ENCODE data around the gene TARS3.

The TARS3 gene

GRCh38 chr15:101731746-101732145 lies 7.5 kb upstream of the TARS3 start:
- no peak for DNase-seq
- WGBS (ENCODE audit: extremely low coverage, insufficient coverage, low lambda C conversion rate) = no CpG with 5 or more reads among the region's 6 CpGs

GRCh38 chr15:101727186-101727585 lies 2.9 kb upstream of the TARS3 start:
- no peak overlapping the region for H4K5ac ChIP-seq (ENCODE audit: low read length)
- H2BK15ac ChIP-seq (replicated peaks; ENCODE audit: low read depth) = no peak overlapping the region
- H3K56ac ChIP-seq (ENCODE audit: low read length) = no peak overlapping the region
- no peaks in the 10 kb centered on the region for H3K27me3 ChIP-seq (ENCODE audit: insufficient read depth, low read length, poor library complexity)
- no peak for DNase-seq
- no peaks in the 10 kb centered on the region for H3K79me2 ChIP-seq (ENCODE audit: control insufficient read depth, insufficient read depth, low read length)
- no peak overlapping the region for H3K4me2 ChIP-seq (ENCODE audit: low read length)
- H2BK5ac ChIP-seq (ENCODE audit: low read length) = no peak overlapping the region
- no peak overlapping the region for H4K8ac ChIP-seq (ENCODE audit: low read depth, low read length)
- no peak overlapping the region for H3K27ac ChIP-seq (ENCODE audit: low read depth, low read length)
- no peak overlapping the region for H2BK120ac ChIP-seq (ENCODE audit: low read depth, low read length)
- no peak overlapping the region for H3K4ac ChIP-seq (ENCODE audit: low read depth, low read length)
- H3K9ac ChIP-seq (ENCODE audit: low read length) = no peak overlapping the region
- H3K79me1 ChIP-seq (ENCODE audit: low read length) = no peaks in the 10 kb centered on the region
- H2AK5ac ChIP-seq (ENCODE audit: low read length) = no peak overlapping the region
- H3K23ac ChIP-seq (ENCODE audit: low read length) = no peak overlapping the region
- H3K36me3 ChIP-seq (ENCODE audit: control insufficient read depth, insufficient read depth, low read length) = no peaks in the 10 kb centered on the region
- no CpG with 5 or more reads among the region's 1 CpG for WGBS (ENCODE audit: extremely low coverage, insufficient coverage, low lambda C conversion rate)
- no peak overlapping the region for H3K18ac ChIP-seq (ENCODE audit: low read length)
- no peak overlapping the region for H3K4me3 ChIP-seq (ENCODE audit: low read length)
- no peaks in the 10 kb centered on the region for H3K4me1 ChIP-seq (ENCODE audit: control insufficient read depth, low read depth, low read length)

More at GRCh38 chr15:101731746-101732145, 7.5 kb upstream of the TARS3 start:
- Histone ChIP-seq H2BK120ac (ENCODE audit: low read depth, low read length) (no peak overlapping the region), H3K79me2 (ENCODE audit: control insufficient read depth, insufficient read depth, low read length) (no peaks in the 10 kb centered on the region), H3K4me2 (ENCODE audit: low read length) (no peak overlapping the region), H3K4ac (ENCODE audit: low read depth, low read length) (no peak overlapping the region), H4K8ac (ENCODE audit: low read depth, low read length) (no peak overlapping the region), H3K18ac (ENCODE audit: low read length) (no peak overlapping the region), H2BK15ac (replicated peaks; ENCODE audit: low read depth) (no peak overlapping the region), H3K27me3 (ENCODE audit: insufficient read depth, low read length, poor library complexity) (no peaks in the 10 kb centered on the region), H2BK5ac (ENCODE audit: low read length) (no peak overlapping the region), H2AK5ac (ENCODE audit: low read length) (no peak overlapping the region), H3K9ac (ENCODE audit: low read length) (no peak overlapping the region), H3K27ac (ENCODE audit: low read depth, low read length) (no peak overlapping the region), H3K36me3 (ENCODE audit: control insufficient read depth, insufficient read depth, low read length) (no peaks in the 10 kb centered on the region), H3K23ac (ENCODE audit: low read length) (no peak overlapping the region), H3K4me3 (ENCODE audit: low read length) (no peak overlapping the region), H3K56ac (ENCODE audit: low read length) (no peak overlapping the region), H3K4me1 (ENCODE audit: control insufficient read depth, low read depth, low read length) (no peaks in the 10 kb centered on the region), H4K5ac (ENCODE audit: low read length) (no peak overlapping the region), H3K79me1 (ENCODE audit: low read length) (no peaks in the 10 kb centered on the region)

- Histone ChIP-seq H3K36me3 (ENCODE audit: control insufficient read depth, insufficient read depth, low read length) (no peaks in the 10 kb centered on the region), H3K79me2 (ENCODE audit: control insufficient read depth, insufficient read depth, low read length) (no peaks in the 10 kb centered on the region), H3K23ac (ENCODE audit: low read length) (no peak overlapping the region), H2BK15ac (replicated peaks; ENCODE audit: low read depth) (no peak overlapping the region), H3K27ac (ENCODE audit: low read depth, low read length) (no peak overlapping the region), H4K8ac (ENCODE audit: low read depth, low read length) (no peak overlapping the region), H2BK5ac (ENCODE audit: low read length) (no peak overlapping the region), H3K56ac (ENCODE audit: low read length) (no peak overlapping the region), H2AK5ac (ENCODE audit: low read length) (no peak overlapping the region), H3K4me1 (ENCODE audit: control insufficient read depth, low read depth, low read length) (no peaks in the 10 kb centered on the region), H3K4me3 (ENCODE audit: low read length) (no peak overlapping the region), H3K79me1 (ENCODE audit: low read length) (no peaks in the 10 kb centered on the region), H3K4me2 (ENCODE audit: low read length) (no peak overlapping the region), H3K4ac (ENCODE audit: low read depth, low read length) (no peak overlapping the region), H3K9ac (ENCODE audit: low read length) (no peak overlapping the region), H3K27me3 (ENCODE audit: insufficient read depth, low read length, poor library complexity) (no peaks in the 10 kb centered on the region), H4K5ac (ENCODE audit: low read length) (no peak overlapping the region), H3K18ac (ENCODE audit: low read length) (no peak overlapping the region), H2BK120ac (ENCODE audit: low read depth, low read length) (no peak overlapping the region)
- no CpG with 5 or more reads among the region's 2 CpGs for WGBS (ENCODE audit: extremely low coverage, insufficient coverage, low lambda C conversion rate)
- DNase-seq = no peak
Observed at GRCh38 chr15:101725073-101725472, 800 bp upstream of the TARS3 start.

GRCh38 chr15:101724675-101725005 lies 367 bp upstream of the TARS3 start:
- H4K5ac ChIP-seq (ENCODE audit: low read length) = no peak overlapping the region
- no peak overlapping the region for H2BK15ac ChIP-seq (replicated peaks; ENCODE audit: low read depth)
- no peak overlapping the region for H4K8ac ChIP-seq (ENCODE audit: low read depth, low read length)
- H3K27me3 ChIP-seq (ENCODE audit: insufficient read depth, low read length, poor library complexity) = no peaks in the 10 kb centered on the region
- no peak overlapping the region for H2BK5ac ChIP-seq (ENCODE audit: low read length)
- no peak overlapping the region for H3K4me3 ChIP-seq (ENCODE audit: low read length)
- H3K56ac ChIP-seq (ENCODE audit: low read length) = no peak overlapping the region
- H3K27ac ChIP-seq (ENCODE audit: low read depth, low read length) = no peak overlapping the region
- no peaks in the 10 kb centered on the region for H3K79me2 ChIP-seq (ENCODE audit: control insufficient read depth, insufficient read depth, low read length)
- H2AK5ac ChIP-seq (ENCODE audit: low read length) = no peak overlapping the region
- no peaks in the 10 kb centered on the region for H3K4me1 ChIP-seq (ENCODE audit: control insufficient read depth, low read depth, low read length)
- H3K4me2 ChIP-seq (ENCODE audit: low read length) = no peak overlapping the region
- DNase-seq = no peak
- no peaks in the 10 kb centered on the region for H3K79me1 ChIP-seq (ENCODE audit: low read length)
- H2BK120ac ChIP-seq (ENCODE audit: low read depth, low read length) = no peak overlapping the region
- no peak overlapping the region for H3K23ac ChIP-seq (ENCODE audit: low read length)
- WGBS (ENCODE audit: extremely low coverage, insufficient coverage, low lambda C conversion rate) = no CpG with 5 or more reads among the region's 8 CpGs
- no peak overlapping the region for H3K9ac ChIP-seq (ENCODE audit: low read length)
- H3K18ac ChIP-seq (ENCODE audit: low read length) = peak overlapping the region; percentile 12
- H3K4ac ChIP-seq (ENCODE audit: low read depth, low read length) = no peak overlapping the region
- H3K36me3 ChIP-seq (ENCODE audit: control insufficient read depth, insufficient read depth, low read length) = no peaks in the 10 kb centered on the region

GRCh38 chr15:101723171-101723873 lies 951 bp downstream of the TARS3 start:
- H2AK5ac ChIP-seq (ENCODE audit: low read length) = no peak overlapping the region
- H3K79me1 ChIP-seq (ENCODE audit: low read length) = no peaks in the 10 kb centered on the region
- H4K8ac ChIP-seq (ENCODE audit: low read depth, low read length) = no peak overlapping the region
- H3K18ac ChIP-seq (ENCODE audit: low read length) = no peak overlapping the region
- H2BK15ac ChIP-seq (replicated peaks; ENCODE audit: low read depth) = no peak overlapping the region
- no peak overlapping the region for H3K27ac ChIP-seq (ENCODE audit: low read depth, low read length)
- no peak overlapping the region for H2BK120ac ChIP-seq (ENCODE audit: low read depth, low read length)
- H3K27me3 ChIP-seq (ENCODE audit: insufficient read depth, low read length, poor library complexity) = no peaks in the 10 kb centered on the region
- peak overlapping the region; percentile 43 for H3K4me2 ChIP-seq (ENCODE audit: low read length)
- H3K56ac ChIP-seq (ENCODE audit: low read length) = peak overlapping the region; percentile 98
- no peaks in the 10 kb centered on the region for H3K36me3 ChIP-seq (ENCODE audit: control insufficient read depth, insufficient read depth, low read length)
- no peak overlapping the region for H4K5ac ChIP-seq (ENCODE audit: low read length)
- peak overlapping the region; percentile 91 for H3K9ac ChIP-seq (ENCODE audit: low read length)
- no peak for DNase-seq
- no CpG with 5 or more reads among the region's 8 CpGs for WGBS (ENCODE audit: extremely low coverage, insufficient coverage, low lambda C conversion rate)
- H3K4me1 ChIP-seq (ENCODE audit: control insufficient read depth, low read depth, low read length) = no peaks in the 10 kb centered on the region
- H3K23ac ChIP-seq (ENCODE audit: low read length) = no peak overlapping the region
- no peak overlapping the region for H2BK5ac ChIP-seq (ENCODE audit: low read length)
- H3K79me2 ChIP-seq (ENCODE audit: control insufficient read depth, insufficient read depth, low read length) = no peaks in the 10 kb centered on the region
- no peak overlapping the region for H3K4ac ChIP-seq (ENCODE audit: low read depth, low read length)
- peak overlapping the region; percentile 58 for H3K4me3 ChIP-seq (ENCODE audit: low read length)

- H3K79me2 ChIP-seq (ENCODE audit: control insufficient read depth, insufficient read depth, low read length) = no peaks in the 10 kb centered on the region
- no peaks in the 10 kb centered on the region for H3K36me3 ChIP-seq (ENCODE audit: control insufficient read depth, insufficient read depth, low read length)
- DNase-seq = no peak
Observed at GRCh38 chr15:101718896-101719295, 5.4 kb downstream of the TARS3 start.

More at GRCh38 chr15:101718896-101719295, 5.4 kb downstream of the TARS3 start:
- Histone ChIP-seq H3K27me3 (ENCODE audit: insufficient read depth, low read length, poor library complexity) (no peaks in the 10 kb centered on the region), H4K8ac (ENCODE audit: low read depth, low read length) (no peak overlapping the region), H4K5ac (ENCODE audit: low read length) (no peak overlapping the region), H3K56ac (ENCODE audit: low read length) (no peak overlapping the region), H3K18ac (ENCODE audit: low read length) (no peak overlapping the region), H3K4me2 (ENCODE audit: low read length) (no peak overlapping the region), H2BK15ac (replicated peaks; ENCODE audit: low read depth) (no peak overlapping the region), H3K27ac (ENCODE audit: low read depth, low read length) (no peak overlapping the region), H3K79me1 (ENCODE audit: low read length) (no peaks in the 10 kb centered on the region), H3K4ac (ENCODE audit: low read depth, low read length) (no peak overlapping the region), H3K4me3 (ENCODE audit: low read length) (no peak overlapping the region), H2AK5ac (ENCODE audit: low read length) (no peak overlapping the region), H2BK120ac (ENCODE audit: low read depth, low read length) (no peak overlapping the region), H3K9ac (ENCODE audit: low read length) (no peak overlapping the region), H3K23ac (ENCODE audit: low read length) (no peak overlapping the region), H3K4me1 (ENCODE audit: control insufficient read depth, low read depth, low read length) (no peaks in the 10 kb centered on the region), H2BK5ac (ENCODE audit: low read length) (no peak overlapping the region)
- WGBS (ENCODE audit: extremely low coverage, insufficient coverage, low lambda C conversion rate) = no CpG with 5 or more reads among the region's 3 CpGs
